ENCODE results near the gene DGKG. TPM values are rescaled to one million over a fixed set of nuclear protein-coding genes. Genes with fewer than 3 reads are reported as not detected.

The DGKG gene
- total RNA-seq, 1 donor, result 2.5 TPM

GRCh38 chr3:186097663-186098451 lies 264.2 kb downstream of the DGKG start:
- peak overlapping the region; percentile 63 for H3K4me3 ChIP-seq (ENCODE audit: insufficient read depth, low read length)
- DNase-seq (ENCODE audit: insufficient read length, low spot score, missing footprints), result peak; percentile 69

GRCh38 chr3:186097317-186097662 lies 264.7 kb downstream of the DGKG start:
- Histone ChIP-seq H3K9me3 (ENCODE audit: low read depth, low read length) (no peaks in the 10 kb centered on the region), H3K4me3 (ENCODE audit: insufficient read depth, low read length) (no peak overlapping the region), H2AFZ (ENCODE audit: low read length) (no peak overlapping the region)

More at GRCh38 chr3:186097663-186098451, 264.2 kb downstream of the DGKG start:
- H3K9me3 ChIP-seq (ENCODE audit: low read depth, low read length), result no peaks in the 10 kb centered on the region
- no peaks in the 10 kb centered on the region for H3K27me3 ChIP-seq (ENCODE audit: insufficient read depth, low read length)
- TF ChIP-seq CTCF (IDR thresholded peaks at IDR 0.05; ENCODE audit: extremely low read depth, low read depth, low read length), result no peak
- H3K36me3 ChIP-seq (ENCODE audit: insufficient read depth, low read length), result peaks cover 43% of the 10 kb centered on the region
- peaks cover 9% of the 10 kb centered on the region for H3K79me2 ChIP-seq (ENCODE audit: insufficient read depth, low read length)
- peaks cover 7% of the 10 kb centered on the region for H4K20me1 ChIP-seq (ENCODE audit: insufficient read depth, low read length)
- peak overlapping the region; percentile 78 for H3K4me2 ChIP-seq (ENCODE audit: insufficient read depth, low read length)
- H3K4me1 ChIP-seq (ENCODE audit: insufficient read depth, low read length), result peaks cover 21% of the 10 kb centered on the region
- H2AFZ ChIP-seq (ENCODE audit: low read length), result peak overlapping the region; percentile 36
- no peak overlapping the region for H3K27ac ChIP-seq (ENCODE audit: low read depth, low read length)

More at GRCh38 chr3:186097317-186097662, 264.7 kb downstream of the DGKG start:
- Histone ChIP-seq H4K20me1 (ENCODE audit: insufficient read depth, low read length) (peaks cover 7% of the 10 kb centered on the region), H3K36me3 (ENCODE audit: insufficient read depth, low read length) (peaks cover 38% of the 10 kb centered on the region), H3K4me1 (ENCODE audit: insufficient read depth, low read length) (peaks cover 21% of the 10 kb centered on the region), H3K79me2 (ENCODE audit: insufficient read depth, low read length) (peaks cover 5% of the 10 kb centered on the region), H3K27ac (ENCODE audit: low read depth, low read length) (no peak overlapping the region), H3K27me3 (ENCODE audit: insufficient read depth, low read length) (no peaks in the 10 kb centered on the region), H3K4me2 (ENCODE audit: insufficient read depth, low read length) (no peak overlapping the region)
- DNase-seq (ENCODE audit: insufficient read length, low spot score, missing footprints), result no peak
- TF ChIP-seq CTCF (IDR thresholded peaks at IDR 0.05; ENCODE audit: extremely low read depth, low read depth, low read length), result no peak

Other genes starting within 250 kb of the DGKG start
- 0.88 and 1.8 TPM in 2 replicates for gene CRYGS, start 182.1 kb upstream of the DGKG start, total RNA-seq
- 15.6 and 20.0 TPM in 2 replicates for gene TBCCD1, start 205.1 kb upstream of the DGKG start, total RNA-seq
- 33.9 and 35.8 TPM in 2 replicates for gene DNAJB11, start 208.5 kb upstream of the DGKG start, total RNA-seq

Measured in osteoblast (primary cell).